Activated effector memory CD4-positive, alpha-beta T cell treated with Interleukin-2 at 50 U/mL for 16 hours (primary cell): ENCODE results near the gene SLC25A26.
"Not testable (repeated sequence)": the region's sequence is repeated elsewhere in the genome, so short reads cannot be mapped to it uniquely, and the experiment has no call there.

Source experiments
- DNase-seq: peaks from one replicate; pipeline ENCODE4 v3.0.0-alpha.2; 2020

SLC25A26 gene

DNA sequence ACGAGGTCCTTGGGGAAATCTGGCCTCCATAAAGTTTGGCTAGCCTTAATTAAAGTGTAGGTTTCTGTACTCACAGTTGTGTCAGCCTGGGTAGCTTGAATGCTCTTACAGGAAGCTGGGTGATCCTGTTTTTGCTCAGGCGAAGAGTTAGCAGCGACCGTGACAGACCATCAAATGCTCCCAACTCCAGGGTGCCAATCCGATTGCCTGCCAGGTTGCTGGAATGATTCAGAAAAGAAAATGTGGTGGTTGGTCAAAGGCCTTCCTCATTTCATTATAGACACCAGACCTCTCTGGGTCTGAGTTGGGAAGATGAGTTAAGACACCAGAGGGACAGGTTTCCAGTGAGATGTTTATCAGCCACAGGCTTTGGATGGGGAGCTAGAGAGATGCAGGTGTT is 194.0 kb downstream of the SLC25A26 start:
- no peak for DNase-seq

DNA sequence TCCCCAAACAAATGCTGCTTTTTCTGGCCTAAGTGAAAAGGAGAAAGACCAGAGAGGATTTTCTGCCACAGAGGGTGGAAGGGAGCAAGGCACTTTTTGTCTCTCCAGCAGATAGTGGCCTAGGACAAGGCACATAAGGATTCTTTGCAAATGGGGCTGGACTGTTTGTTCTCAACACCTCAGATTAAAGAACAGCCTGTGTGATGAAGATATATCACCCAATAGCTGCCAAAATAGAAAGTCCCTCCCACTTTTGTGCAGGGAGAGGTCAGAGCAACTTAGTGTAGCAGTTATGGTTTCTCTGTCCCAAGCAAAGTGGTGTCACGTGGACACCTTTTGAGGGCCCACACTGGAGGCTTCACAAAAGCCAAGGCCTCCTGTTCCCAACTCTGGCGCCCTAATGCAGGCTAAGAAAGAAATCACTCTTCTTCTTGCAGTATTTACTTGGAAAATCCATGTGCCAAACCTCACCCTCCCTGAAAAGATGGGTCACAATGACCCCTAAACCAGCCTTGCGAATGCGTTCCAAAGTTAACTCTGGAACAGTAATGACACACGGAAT is 195.1 kb downstream of the SLC25A26 start:
- no peak for DNase-seq

DNA sequence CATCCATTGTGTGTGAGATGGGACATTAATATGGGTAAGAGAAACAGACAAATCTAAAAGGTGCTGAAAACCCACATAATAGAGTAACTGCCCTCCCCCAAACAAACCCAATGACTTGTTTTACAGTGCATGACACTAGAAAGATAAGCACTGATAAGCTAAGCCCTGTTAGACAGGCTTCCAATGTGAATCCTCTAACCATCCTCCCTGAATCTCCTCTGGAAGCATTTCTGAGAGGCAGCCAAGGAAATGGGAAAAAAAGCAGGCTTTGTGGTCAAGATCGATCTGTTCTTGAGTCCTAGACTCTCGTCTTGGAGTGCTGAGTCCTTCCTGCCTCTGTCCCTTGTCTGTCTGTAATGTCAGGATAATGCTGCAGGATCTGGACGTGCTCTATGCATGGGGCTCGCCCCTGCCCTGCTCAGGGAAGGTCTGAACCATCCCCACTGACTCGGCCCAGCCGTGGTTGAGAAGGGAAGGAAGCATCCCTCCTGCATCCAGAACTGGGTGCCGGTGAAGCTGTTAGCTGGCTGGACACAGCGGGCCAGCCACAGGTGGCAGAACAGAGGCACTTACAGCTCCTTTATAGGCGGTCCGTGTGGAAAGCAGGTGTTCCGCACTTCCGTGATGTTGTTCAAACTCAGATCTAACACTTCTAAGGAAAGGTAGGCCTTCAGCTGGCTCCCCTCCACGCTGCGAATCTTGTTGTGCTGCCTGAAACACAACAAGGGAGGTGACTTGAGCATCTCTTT is 195.9 kb downstream of the SLC25A26 start:
- DNase-seq: no peak

DNA sequence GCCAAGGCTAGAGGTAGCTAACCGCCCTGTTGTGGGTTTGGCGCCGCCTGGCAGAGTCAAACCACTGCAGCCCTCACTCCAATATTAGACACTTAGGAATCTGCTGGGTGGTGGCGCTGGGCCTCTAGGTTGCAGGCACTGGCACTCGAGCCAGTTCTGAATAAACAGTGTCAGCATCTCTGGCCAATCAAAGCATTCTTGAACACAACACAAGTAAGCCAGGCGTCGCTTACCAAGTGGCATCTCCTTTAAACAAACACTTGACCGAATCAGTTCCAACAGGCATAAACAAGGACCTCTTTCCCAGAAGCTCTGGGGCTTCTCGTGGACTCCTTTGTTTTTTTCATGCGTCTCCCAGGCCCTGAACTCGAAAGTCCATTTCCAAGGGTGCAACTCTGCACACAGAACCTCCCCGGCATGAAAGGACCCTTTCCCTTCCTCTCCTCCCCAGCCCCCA is 197.7 kb downstream of the SLC25A26 start:
- DNase-seq: no peak

DNA sequence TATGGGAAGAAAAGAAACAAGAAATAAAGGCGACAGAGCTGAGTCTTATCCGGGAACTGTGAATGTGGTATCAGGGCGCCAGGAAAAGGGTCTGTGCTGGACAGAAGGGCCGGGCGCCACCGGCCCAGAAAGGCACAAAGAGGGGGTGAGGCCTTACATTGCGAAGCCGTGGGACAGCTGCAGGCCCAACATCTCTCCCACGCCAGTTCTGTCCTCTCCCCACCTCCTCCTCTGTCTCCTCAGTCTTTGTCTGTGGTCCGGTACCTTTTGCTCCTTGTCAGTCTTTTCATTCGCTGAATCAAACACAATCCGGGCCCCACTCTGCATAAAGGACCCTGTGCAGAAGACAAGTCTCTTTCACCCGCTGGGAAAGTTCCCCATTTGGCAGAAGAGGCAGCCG is 198.2 kb downstream of the SLC25A26 start:
- no peak for DNase-seq

DNA sequence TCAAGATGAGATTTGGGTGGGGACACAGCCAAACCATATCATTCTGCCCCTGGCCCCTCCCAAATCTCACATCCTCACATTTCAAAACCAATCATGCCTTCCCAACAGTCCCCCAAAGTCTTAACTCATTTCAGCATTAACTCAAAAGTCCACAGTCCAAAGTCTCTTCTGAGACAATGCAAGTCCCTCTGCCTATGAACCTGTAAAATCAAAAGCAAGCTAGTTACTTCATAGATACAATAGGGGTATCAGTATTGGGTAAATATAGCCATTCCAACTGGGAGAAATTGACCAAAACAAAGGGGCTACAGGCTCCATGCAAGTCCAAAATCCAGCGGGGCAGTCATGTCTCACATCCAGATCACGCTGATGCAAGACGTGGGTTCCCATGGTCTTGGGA is 200.3 kb downstream of the SLC25A26 start:
- not testable (repeated sequence) for DNase-seq

DNA sequence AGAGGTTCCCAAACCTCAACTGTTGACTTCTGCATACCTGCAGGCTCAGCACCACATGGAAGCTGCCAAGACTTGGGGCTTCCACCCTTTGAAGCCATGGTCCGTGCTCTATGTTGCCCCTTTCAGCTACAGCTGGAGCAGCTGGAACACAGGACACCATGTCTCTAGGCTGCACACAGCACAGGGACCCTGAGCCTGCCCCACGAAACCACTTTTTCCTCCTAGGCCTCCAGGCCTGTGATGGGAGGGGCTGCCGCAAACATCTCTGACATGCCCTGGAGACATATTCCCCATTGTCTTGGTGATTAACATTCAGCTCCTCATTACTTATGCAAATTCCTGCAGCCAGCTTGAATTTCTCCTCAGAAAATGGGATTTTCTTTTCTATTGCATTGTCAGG is 201.1 kb downstream of the SLC25A26 start:
- not testable (repeated sequence) for DNase-seq

DNA sequence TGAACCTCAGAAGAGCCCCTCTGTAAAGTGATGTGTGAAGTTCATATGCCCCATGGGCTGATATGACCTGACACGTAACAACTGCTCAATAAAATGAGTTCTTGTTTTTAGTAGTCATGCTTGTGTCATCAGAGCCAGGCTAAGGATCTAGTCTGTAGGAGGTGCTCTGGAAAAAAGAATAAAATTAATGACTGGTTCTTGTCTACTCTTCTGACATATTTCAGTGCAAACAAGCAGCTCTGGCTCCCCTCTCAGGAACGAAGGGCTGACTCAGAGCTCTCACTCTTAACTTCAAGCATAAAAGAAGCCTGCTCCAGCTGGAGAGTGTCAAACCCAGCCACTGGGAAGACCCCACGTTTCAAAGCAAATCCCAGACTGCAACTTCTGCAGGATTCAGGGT is 203.0 kb downstream of the SLC25A26 start:
- DNase-seq: no peak

DNA sequence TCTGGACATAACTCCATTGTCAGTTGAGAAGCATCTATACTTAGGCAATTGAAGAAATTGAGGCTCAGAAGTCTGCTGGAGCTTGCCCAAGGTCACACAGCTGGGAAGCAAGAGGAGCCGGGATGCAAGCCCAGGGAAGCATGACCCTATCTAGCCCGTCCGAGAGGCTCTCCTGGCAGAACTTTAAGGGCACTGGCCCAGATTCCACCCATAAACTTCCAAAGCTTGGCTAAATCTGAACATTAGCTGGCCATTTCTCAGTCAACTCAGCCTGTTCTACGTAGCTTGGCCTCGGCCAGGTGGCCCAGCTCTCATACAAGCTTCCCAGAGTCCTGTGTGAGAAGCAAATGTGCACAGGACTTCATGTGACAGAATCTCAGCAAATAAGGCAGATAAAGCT is 204.2 kb downstream of the SLC25A26 start:
- no peak for DNase-seq

DNA sequence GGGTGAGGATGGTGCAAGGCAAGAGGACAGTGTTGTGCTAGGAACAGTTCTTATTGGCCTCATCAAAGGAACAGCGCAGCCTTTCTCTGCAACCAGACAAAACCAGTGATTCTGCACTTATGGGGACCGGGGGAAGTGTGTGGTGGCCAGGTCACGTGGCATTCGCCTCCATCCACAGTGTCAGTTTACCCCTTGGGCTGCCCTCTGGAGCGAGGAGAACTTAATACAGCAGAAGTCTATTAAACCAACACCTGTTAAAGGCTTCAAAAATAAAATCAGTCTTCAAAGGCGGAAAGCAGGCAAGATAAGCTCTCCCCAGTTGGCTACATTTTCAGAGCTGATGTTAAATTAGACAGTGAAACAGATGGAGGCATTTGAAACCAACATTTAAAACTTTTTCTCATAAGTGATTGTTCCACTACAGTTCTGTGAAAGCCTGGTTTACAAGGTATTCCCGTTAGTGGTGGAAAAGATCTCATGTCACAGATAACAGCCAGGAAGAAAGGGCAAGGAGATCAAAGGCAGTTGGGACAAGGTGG is 204.8 kb downstream of the SLC25A26 start:
- DNase-seq: no peak

DNA sequence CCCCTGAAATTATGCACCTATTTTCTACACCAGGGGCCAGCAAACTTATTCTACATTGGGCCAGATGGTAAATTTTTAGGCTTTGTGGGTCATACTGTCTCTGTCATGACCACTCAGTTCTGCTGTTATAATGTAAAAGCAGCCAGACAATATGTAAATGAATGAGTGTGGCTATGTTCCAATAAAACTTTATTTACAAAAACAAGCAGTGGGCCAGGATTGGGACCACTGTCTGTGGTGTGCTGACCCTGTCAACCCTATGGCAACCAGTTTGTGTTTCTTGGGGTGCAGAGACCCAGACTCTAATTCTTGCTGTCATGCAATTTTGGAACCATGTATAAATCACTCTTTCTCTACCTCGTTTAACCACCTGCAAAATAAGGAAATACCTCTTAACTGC is 205.3 kb downstream of the SLC25A26 start:
- no peak for DNase-seq

DNA sequence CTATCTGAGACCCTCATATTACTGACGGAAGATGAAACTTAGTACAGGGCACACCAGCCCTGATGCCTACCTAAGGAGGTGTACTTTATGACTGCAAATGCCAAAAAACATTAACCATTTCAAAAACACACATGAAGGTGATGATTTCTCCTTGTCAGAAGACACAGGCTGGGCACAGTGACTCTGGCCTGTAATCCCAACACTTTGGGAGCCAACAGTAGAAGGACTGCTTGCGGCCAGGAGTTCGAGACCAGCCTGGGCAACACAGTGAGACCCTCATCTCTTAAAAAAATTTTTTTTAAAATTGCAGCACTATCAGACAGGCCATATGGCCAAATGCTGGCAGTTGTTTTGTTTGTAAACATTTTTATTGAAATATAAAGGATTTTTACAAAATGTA is 206.6 kb downstream of the SLC25A26 start:
- no peak for DNase-seq

DNA sequence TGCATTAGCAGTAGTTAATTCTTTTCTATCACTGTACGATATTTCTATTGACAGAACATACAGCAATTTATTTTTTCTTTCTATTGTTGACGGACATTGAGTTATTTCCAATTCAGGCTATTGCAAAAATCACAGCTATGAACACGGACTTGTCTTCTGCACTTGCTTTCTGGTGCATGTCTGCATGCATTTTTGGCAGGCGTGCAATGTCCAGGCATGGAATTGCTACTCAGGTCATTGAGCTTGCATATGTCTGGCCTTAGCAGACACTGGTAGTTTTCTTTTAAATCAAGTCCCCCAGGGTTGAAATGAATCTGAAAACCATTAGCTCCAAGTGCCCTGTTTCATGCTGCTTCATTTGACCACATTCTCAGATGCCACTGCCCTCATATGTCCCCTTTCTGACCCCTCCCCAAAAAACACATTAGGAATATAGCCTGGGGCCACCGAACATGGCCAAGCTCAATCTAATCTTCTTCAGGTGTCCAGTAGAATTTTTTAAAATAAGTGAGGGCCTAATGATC is 207.2 kb downstream of the SLC25A26 start:
- no peak for DNase-seq
